ENCODE measurements around the gene LRP1.

Gene LRP1

GRCh38 chr12:57138526-57139272 is 10.4 kb downstream of the LRP1 start:
- DNase-seq = no peak

GRCh38 chr12:57139796-57140649 is 11.7 kb downstream of the LRP1 start:
- DNase-seq = no peak

- DNase-seq = no peak
These were observed 13.0 kb downstream of the LRP1 start for GRCh38 chr12:57141249-57141648.

- DNase-seq = no peak
These were observed 13.8 kb downstream of the LRP1 start for GRCh38 chr12:57142121-57142520.

- DNase-seq = no peak
These were observed 14.4 kb downstream of the LRP1 start for GRCh38 chr12:57142727-57143126.

- no peak for DNase-seq
These were observed 15.2 kb downstream of the LRP1 start for GRCh38 chr12:57143454-57143853.

GRCh38 chr12:57145460-57146059 is 17.3 kb downstream of the LRP1 start:
- DNase-seq = no peak

- no peak for DNase-seq
These were observed 17.8 kb downstream of the LRP1 start for GRCh38 chr12:57146092-57146491.

- no peak for DNase-seq
These were observed 19.0 kb downstream of the LRP1 start, which contains the start of gene LRP1-AS for GRCh38 chr12:57146961-57147944. TSS of gene LRP1-AS (minus strand) at chr12:57147619.

- DNase-seq = no peak
These were observed 20.4 kb downstream of the LRP1 start for GRCh38 chr12:57148469-57149244.

GRCh38 chr12:57149245-57149900 is 21.1 kb downstream of the LRP1 start:
- DNase-seq = no peak

GRCh38 chr12:57150400-57151000 is 22.2 kb downstream of the LRP1 start:
- DNase-seq = no peak

- no peak for DNase-seq
These were observed 23.7 kb downstream of the LRP1 start for GRCh38 chr12:57151741-57152630.

GRCh38 chr12:57152639-57153038 is 24.4 kb downstream of the LRP1 start:
- DNase-seq = no peak

- no peak for DNase-seq
These were observed 25.2 kb downstream of the LRP1 start for GRCh38 chr12:57153415-57153997.

- DNase-seq = no peak
These were observed 25.8 kb downstream of the LRP1 start for GRCh38 chr12:57154076-57154475.

GRCh38 chr12:57154804-57155434 is 26.6 kb downstream of the LRP1 start:
- no peak for DNase-seq

GRCh38 chr12:57156701-57157403 is 28.6 kb downstream of the LRP1 start:
- DNase-seq = no peak
